GM18511 (cell line): ENCODE data around the gene CPSF4.
A peak's percentile ranks its signal among the peaks of the same experiment; 100 is the strongest.
"Not testable (repeated sequence)": the region's sequence is repeated elsewhere in the genome, so short reads cannot be mapped to it uniquely, and the experiment has no call there.

Source experiments
- ATAC-seq: cut with Tn5 transposase; IDR thresholded peaks from one replicate; pipeline ENCODE4 v1.9.1; 2021; ENCODE audit warnings: mild to moderate bottlenecking, moderate library complexity; ENCODE audit not compliant: unreplicated experiment

The CPSF4 gene

GRCh38 chr7:99408379-99409191 is 30.2 kb upstream of the CPSF4 start, which contains the start of the genes BUD31 and PDAP1:
Gene BUD31 (plus strand): TSS chr7:99408969. CDS start chr7:99411093, 2,124 bp downstream.
Gene PDAP1 (minus strand): TSS chr7:99408597. CDS start chr7:99408548, 49 bp downstream.
- peak; percentile 83 for ATAC-seq

GRCh38 chr7:99409192-99409572 is 29.6 kb upstream of the CPSF4 start:
- ATAC-seq: peak; percentile 12

- no peak for ATAC-seq
These were observed 28.9 kb upstream of the CPSF4 start for GRCh38 chr7:99409806-99410205.

GRCh38 chr7:99410635-99411034 is 28.1 kb upstream of the CPSF4 start:
- no peak for ATAC-seq

GRCh38 chr7:99415513-99416127 is 23.1 kb upstream of the CPSF4 start:
- ATAC-seq: not testable (repeated sequence)

GRCh38 chr7:99418260-99418659 is 20.5 kb upstream of the CPSF4 start:
- ATAC-seq: no peak

- ATAC-seq: no peak
These were observed 19.3 kb upstream of the CPSF4 start for GRCh38 chr7:99419323-99420021.

GRCh38 chr7:99420213-99420612 is 18.5 kb upstream of the CPSF4 start:
- ATAC-seq: no peak

GRCh38 chr7:99420986-99421385 is 17.8 kb upstream of the CPSF4 start:
- ATAC-seq: no peak

- no peak for ATAC-seq
These were observed 16.6 kb upstream of the CPSF4 start for GRCh38 chr7:99422186-99422585.

- ATAC-seq: no peak
These were observed 16.1 kb upstream of the CPSF4 start for GRCh38 chr7:99422625-99423024.

GRCh38 chr7:99424932-99425730 is 13.6 kb upstream of the CPSF4 start:
- ATAC-seq: no peak

- ATAC-seq: no peak
These were observed 9.7 kb upstream of the CPSF4 start for GRCh38 chr7:99428972-99429566.

- ATAC-seq: no peak
These were observed 9.0 kb upstream of the CPSF4 start for GRCh38 chr7:99429756-99430155.

GRCh38 chr7:99431756-99432540 is 6.8 kb upstream of the CPSF4 start:
- not testable (repeated sequence) for ATAC-seq

- ATAC-seq: no peak
These were observed 5.6 kb upstream of the CPSF4 start for GRCh38 chr7:99433158-99433557.

GRCh38 chr7:99437946-99438572 is 684 bp upstream of the CPSF4 start:
- ATAC-seq: peak; percentile 18

- ATAC-seq: no peak
These were observed 1.5 kb downstream of the CPSF4 start for GRCh38 chr7:99440195-99440594.

- no peak for ATAC-seq
These were observed 7.4 kb downstream of the CPSF4 start for GRCh38 chr7:99446096-99446495.
